Fibroblast of peridontal ligament (primary cell): ENCODE data around the gene JAZF1.
A peak's percentile ranks its signal among the peaks of the same experiment; 100 is the strongest.

ENCODE experiments used
- DNase-seq: peaks from one replicate; pipeline ENCODE4 v3.0.0-alpha.2; 2010; ENCODE audit errors: extremely low read depth

Gene JAZF1

DNA sequence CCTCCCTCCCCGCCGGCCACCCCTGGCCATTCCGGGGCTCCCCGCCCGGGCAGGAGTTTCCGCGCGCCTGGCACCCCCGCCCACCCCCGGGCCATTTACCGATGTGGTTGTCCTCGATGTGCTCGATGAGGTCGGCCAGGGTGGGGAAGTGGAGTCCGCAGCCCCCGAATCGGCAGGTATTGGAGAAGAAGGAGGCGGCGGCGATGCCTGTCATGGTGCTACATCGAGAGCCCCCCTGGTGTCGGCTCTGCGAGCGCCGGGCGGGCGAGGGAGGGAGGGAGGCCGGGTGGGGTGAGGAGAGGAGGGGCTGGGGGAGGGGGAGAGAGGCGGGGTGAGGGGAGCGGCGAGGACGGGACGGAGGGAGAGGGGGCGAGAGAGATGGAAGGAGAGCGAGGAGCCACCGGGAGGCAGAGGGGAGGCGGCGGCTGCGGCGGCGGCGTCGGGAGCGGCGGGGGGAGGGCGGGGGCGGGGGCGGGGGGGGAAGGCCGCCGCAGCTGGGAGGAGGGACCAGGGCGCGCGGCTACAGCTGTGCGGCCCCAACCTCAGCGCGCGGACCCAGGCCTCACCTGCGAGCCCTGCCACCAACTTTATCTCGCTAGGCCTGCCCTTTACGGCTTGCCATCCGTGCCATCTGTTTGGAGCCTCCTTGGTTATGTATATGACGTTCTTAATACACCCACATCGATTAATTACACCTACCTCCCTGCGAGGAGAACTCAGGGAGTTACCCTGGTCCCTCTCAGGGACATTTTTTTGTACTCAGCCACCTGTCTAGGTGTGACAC, at the start of gene JAZF1:
JAZF1 (minus strand) TSS at position 432 of the 784 bp plus-strand sequence.
- DNase-seq, result peak; percentile 38

DNA sequence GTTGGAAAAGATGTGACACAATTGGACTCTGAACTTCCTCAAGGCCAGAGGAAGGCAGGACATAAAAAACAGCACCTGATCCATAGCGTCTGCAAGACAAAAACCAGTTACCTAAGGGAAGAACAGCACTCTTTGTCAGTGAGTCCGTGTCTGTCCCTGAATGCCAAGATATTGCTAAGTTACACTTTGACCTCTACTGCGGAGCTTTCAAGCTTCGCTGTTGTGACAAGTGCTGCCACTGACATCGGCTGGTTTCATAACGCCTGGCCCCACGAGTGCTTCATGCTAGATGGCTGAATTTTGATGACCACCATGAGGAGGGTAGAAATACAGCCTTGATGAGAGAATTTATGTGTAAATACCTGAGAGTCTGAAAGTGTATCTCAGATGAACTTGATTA, 49.7 kb upstream of the JAZF1 start:
- no peak for DNase-seq

DNA sequence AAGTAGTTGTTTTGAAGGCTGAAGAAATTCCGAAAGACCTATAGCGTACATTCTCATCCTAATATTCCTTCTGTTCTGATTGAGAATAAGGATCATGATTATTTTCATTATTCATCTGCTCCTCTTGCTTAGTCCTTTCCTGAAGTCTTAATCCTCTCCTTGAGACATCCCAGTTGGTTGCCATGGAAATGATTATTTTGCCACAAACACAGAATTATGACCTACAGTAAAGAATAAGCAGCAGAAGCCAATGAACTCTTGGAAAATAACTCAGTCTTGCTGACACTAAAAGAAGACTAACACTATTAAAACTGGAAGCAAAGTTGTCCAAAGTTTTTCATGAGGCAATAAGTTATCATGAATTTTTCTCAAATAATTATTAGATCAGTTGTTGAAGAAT, 47.8 kb upstream of the JAZF1 start:
- no peak for DNase-seq

GRCh38 chr7:28226003-28226402, 45.4 kb upstream of the JAZF1 start:
- DNase-seq, result no peak

- DNase-seq, result no peak
Observed at GRCh38 chr7:28225576-28225975, 45.0 kb upstream of the JAZF1 start.

GRCh38 chr7:28224675-28225074, 44.1 kb upstream of the JAZF1 start:
- no peak for DNase-seq

DNA sequence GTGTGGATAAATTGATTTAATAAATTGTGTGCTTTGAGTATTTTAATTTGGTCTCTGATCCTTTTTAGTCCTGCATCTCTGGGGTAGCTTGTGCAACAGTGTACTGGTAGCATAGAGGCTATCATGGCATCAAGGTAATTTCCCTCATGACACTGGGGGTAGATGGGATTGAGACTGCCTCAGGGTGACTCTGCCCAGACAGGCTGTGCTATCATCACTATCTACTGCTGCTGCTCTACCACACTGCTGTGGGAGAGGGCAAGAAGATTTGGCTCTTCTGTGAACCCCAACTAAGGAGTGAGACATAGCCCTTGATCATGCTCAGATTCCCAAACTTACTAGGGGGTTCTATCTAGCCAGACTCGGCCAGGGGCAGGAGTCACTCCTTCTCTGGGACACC, 43.6 kb upstream of the JAZF1 start:
- DNase-seq, result no peak

DNA sequence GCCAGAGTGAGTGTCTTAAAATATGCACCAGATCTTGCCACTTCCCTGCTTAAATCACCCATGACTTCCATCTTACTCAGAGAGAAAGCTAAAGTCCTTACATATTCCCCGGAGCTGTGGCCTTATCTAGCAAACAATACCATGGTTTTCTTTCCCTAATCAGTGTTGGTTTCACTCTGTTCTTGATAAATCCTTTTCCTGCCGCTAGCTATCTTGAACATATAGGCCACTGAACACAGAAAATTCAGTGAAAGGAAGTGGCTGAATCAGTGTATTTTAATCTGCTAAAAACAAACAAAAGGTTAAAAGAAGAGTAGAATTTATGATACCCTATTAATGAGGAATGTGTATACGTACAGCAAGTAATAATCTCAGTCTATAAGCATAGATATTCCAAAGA, 42.0 kb upstream of the JAZF1 start:
- no peak for DNase-seq

DNA sequence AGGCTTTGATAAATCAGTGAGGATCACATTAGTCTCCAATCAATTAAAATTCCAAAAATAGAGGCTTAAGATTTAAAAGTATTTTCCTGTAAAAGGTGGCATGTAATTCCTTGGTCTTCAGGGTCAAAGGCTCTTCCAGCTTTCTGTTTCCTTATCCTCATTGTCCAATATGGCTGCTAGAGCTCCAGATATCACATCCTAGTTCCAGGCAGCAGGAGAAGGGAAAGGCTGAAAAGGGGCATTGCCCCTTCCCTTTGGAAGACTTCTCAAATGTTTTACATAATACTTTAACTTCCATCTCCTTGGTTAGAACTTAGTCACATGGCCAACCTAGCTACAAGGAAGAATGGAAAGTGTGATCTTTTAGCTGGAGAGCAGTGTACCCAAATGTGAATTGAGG, 39.2 kb upstream of the JAZF1 start:
- DNase-seq, result no peak

GRCh38 chr7:28217143-28217542, 36.5 kb upstream of the JAZF1 start:
- DNase-seq, result no peak

DNA sequence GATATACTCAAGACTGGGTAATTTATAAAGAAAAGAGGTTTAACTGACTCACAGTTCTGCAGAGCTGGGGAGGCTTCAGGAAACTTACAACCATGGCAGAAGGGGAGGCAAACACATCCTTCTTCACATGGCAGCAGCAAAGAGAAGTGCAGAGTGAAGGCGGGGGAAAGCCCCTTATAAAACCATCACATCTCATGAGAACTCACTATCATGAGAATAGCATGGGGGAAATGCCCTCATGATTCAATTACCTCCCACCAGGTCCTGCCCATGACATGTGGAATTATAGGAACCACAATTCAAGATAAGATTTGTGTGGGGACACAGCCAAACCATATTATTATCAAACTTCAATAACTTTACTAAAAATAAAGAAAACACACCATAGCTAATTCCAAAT, 30.4 kb upstream of the JAZF1 start:
- no peak for DNase-seq

- DNase-seq, result no peak
Observed at GRCh38 chr7:28208506-28208905, 27.9 kb upstream of the JAZF1 start.

DNA sequence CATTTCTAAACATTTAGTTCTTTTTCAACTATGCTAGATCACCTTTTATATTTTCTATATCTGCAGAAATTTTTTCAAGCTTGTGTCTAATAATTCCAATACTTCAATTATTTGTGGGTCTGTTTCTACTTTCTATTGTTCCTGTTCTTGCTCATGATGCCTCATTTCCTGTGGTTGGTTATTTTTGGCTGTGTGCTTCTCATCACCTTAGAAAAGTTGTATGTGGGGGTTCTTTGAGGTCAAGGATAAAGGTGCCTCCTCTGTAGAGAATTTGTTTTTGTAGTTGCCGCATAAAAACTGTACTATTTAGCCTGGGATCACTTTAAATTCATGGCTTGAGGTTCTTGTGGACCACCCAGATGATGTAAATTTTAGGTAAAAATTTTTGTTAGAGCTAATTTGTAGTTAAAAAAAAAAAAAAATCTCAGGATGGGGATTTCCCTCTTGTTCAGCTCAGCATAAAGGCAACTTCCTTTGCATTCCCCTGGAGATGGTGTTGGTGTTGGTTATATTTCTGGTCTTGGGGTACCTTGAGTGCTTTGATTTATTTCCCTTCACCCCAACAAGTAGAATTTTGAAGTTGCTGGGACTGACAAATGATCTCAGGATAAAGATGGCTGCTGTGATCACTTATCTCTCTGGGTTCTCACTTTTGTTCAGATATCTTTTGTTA, 27.0 kb upstream of the JAZF1 start:
- DNase-seq, result no peak

- no peak for DNase-seq
Observed at GRCh38 chr7:28205506-28205905, 24.9 kb upstream of the JAZF1 start.

- peak; percentile 71 for DNase-seq
Observed at GRCh38 chr7:28203508-28204240, 23.1 kb upstream of the JAZF1 start.

- no peak for DNase-seq
Observed at GRCh38 chr7:28202222-28202621, 21.6 kb upstream of the JAZF1 start.

GRCh38 chr7:28201131-28201530, 20.5 kb upstream of the JAZF1 start:
- no peak for DNase-seq

DNA sequence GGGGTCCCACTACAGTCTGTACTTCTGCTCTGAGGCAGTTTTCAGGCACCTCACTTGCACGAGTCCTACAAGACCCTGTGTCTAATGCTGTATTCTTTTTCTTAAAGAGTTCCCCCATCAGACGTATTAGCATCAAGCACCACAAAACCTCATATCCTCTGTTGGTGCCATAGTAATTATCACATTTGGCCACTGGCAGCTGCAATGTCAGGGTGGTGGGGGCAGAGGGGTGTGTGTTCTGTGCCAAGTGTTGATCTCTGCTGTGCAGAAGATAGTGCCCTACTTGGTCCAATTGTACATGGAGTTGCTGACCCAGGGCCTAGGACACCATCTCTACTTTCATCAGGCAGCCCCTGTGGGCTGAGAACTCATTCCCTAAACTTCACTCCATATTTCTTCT, 20.0 kb upstream of the JAZF1 start:
- no peak for DNase-seq

- no peak for DNase-seq
Observed at GRCh38 chr7:28199021-28199510, 18.5 kb upstream of the JAZF1 start.

- DNase-seq, result no peak
Observed at GRCh38 chr7:28195910-28196620, 15.5 kb upstream of the JAZF1 start.

DNA sequence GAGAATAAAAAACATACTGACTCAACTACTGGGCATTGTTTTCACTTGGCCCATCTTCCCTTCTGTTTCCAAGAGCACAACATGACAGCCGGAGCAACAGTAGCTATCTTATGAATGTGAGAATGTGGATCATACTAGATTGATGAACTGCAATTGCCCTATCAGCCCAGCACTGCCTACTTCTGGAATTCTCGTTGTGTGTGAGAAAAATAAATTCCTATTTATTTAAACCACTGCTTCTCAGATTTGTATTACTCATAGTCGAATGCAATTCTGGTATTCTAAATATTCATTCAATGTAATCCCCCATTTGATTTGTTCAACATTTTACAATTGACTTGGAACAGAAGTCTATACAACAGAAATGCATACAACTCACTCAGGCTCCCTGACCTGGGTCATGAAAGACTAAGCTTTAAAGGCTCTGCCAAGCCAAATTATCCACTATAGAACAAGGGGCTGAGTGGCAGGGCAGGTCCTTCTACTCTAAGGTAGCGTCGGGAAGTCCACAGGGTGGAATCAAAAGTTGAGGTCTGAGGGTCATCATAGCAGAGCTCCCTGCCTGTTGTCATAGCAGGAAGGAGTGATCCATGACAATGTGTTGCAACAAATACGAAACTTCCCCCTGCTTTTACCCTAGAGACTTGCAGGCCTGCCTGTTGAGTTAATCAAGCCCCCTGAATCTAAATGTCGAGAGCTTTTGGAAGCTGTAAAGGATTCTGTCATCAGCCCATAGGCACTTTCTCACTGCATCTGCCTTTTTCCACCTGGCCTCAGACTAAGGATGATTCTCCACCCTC, 12.4 kb upstream of the JAZF1 start:
- DNase-seq, result peak; percentile 73
